K562 (cell line): Measurements from ENCODE around the gene SPDEF. TPM values are rescaled to one million over a fixed set of nuclear protein-coding genes. Genes with fewer than 3 reads are reported as not detected.

ENCODE experiments used
- ATAC-seq: fragments of 200-7000 bp; cut with Tn5 transposase; 3 replicates; pipeline ENCODE4 v1.9.1; 2020; ENCODE audit warnings: moderate library complexity
- BruUV-seq: library from RNA; stranded (reverse); fragments of 400-500 nt; replicated peaks from 2 replicates; lab custom pipeline; 2021; lab: Mats Ljungman, UMichigan
- CTCF ChIA-PET: fragments of 300-600 bp; formaldehyde crosslinking; extraction: SDS; loops from one replicate; lab custom pipeline; 2021; ENCODE audit warnings: low intra/inter-chr PET ratio; lab: Yijun Ruan, JAX
- POLR2A ChIA-PET: fragments of 300-600, 350-650 bp; sonication (Branson Sonifier 250); formaldehyde crosslinking; extraction: SDS; loops from one replicate; lab custom pipeline; 2021; ENCODE audit warnings: antibody characterized with exemption, inconsistent platforms; lab: Yijun Ruan, JAX
- DNase-seq, 4 experiments: peaks; one replicate each; pipeline versions ENCODE4 v3.0.0 to v3.0.0-alpha.2; 2011 to 2018; ENCODE audit warnings: low spot score in 3 of 4, mixed read lengths in 3 of 4; ENCODE audit errors: extremely low read depth in 1 of 4
- FAIRE-seq: peaks from 2 replicates; lab custom pipeline; 2011; peaks lifted over from hg19 to GRCh38; lab: Jason Lieb, UNC
- H2AFZ ChIP-seq: 2 replicates; pipeline ENCODE4 v1.6.0; 2011; ENCODE audit warnings: low read depth, low read length, control low read depth, inconsistent platforms
- H3K27ac ChIP-seq: fragments of 200-600 bp; 3 replicates; pipeline ENCODE4 v1.8.0; 2011; ENCODE audit warnings: low read depth, mild to moderate bottlenecking, control low read depth, inconsistent platforms, low read length, moderate library complexity, mixed read lengths; ENCODE audit errors: extremely low read depth
- H3K27me3 ChIP-seq, 2 experiments: fragments of 300-600 bp in 1 of 2; 2 replicates in 1 of 2; 3 replicates in 1 of 2; pipeline versions ENCODE4 v1.6.0 to v1.8.0; 2011; ENCODE audit warnings: inconsistent platforms in 2 of 2, low read length in 2 of 2, mild to moderate bottlenecking in 1 of 2, mixed read lengths in 1 of 2, moderate library complexity in 1 of 2; ENCODE audit not compliant: control insufficient read depth in 2 of 2, insufficient read depth in 2 of 2
- H3K36me3 ChIP-seq: fragments of 300-600 bp; 3 replicates; pipeline ENCODE4 v1.8.0; 2011; ENCODE audit warnings: mild to moderate bottlenecking, low read length, inconsistent platforms; ENCODE audit not compliant: control insufficient read depth, insufficient read depth
- H3K4me1 ChIP-seq, 2 experiments: fragments of 200-600 bp in 1 of 2; replicated peaks in 1 of 2; 2 replicates in 1 of 2; 3 replicates in 1 of 2; pipeline versions ENCODE4 v1.5.1 to v1.8.0; 2011; ENCODE audit warnings: inconsistent platforms in 2 of 2, low read length in 2 of 2, mild to moderate bottlenecking in 1 of 2, mixed read lengths in 1 of 2, moderate library complexity in 1 of 2; ENCODE audit not compliant: control insufficient read depth in 2 of 2, insufficient read depth in 2 of 2
- H3K4me2 ChIP-seq: 2 replicates; pipeline ENCODE4 v1.6.1; 2011; ENCODE audit warnings: low read length, control low read depth, inconsistent platforms, mixed read lengths; ENCODE audit not compliant: insufficient read depth
- H3K4me3 ChIP-seq: fragments of 200-600 bp; sonication (generic), shearing (Covaris generic); 2 replicates; pipeline ENCODE4 v1.5.1; 2016; ENCODE audit warnings: control low read depth, inconsistent platforms
- H3K79me2 ChIP-seq: fragments of 200-600 bp; 3 replicates; pipeline ENCODE4 v1.8.0; 2011; ENCODE audit warnings: low read length, inconsistent platforms; ENCODE audit not compliant: control insufficient read depth, insufficient read depth
- H3K9ac ChIP-seq, 2 experiments: 2 replicates each; pipeline versions ENCODE4 v1.6.0 to v1.6.1; 2011; ENCODE audit warnings: low read depth in 2 of 2, low read length in 2 of 2, control low read depth in 1 of 2, inconsistent platforms in 1 of 2, mild to moderate bottlenecking in 1 of 2, mixed read lengths in 1 of 2; ENCODE audit not compliant: insufficient read depth in 1 of 2
- H3K9me1 ChIP-seq: one replicate; pipeline ENCODE4 v1.6.0; 2011; ENCODE audit warnings: inconsistent platforms, mild to moderate bottlenecking, low read length, moderate library complexity; ENCODE audit not compliant: control insufficient read depth, insufficient read depth
- H3K9me3 ChIP-seq: replicated peaks from 2 replicates; pipeline ENCODE4 v1.5.1; 2011; ENCODE audit warnings: low read depth, low read length, inconsistent platforms; ENCODE audit not compliant: control insufficient read depth, insufficient read depth
- H4K20me1 ChIP-seq: replicated peaks from 2 replicates; pipeline ENCODE4 v1.6.1; 2011; ENCODE audit warnings: low read length, inconsistent platforms, mixed read lengths; ENCODE audit not compliant: control insufficient read depth, insufficient read depth
- DIDO1 ChIP-seq: fragments of 450-650 bp; IDR thresholded peaks from 2 replicates; pipeline ENCODE4 v1.6.1; 2016; ENCODE audit warnings: low read depth, missing biosample characterization, missing genetic modification characterization
- E2F3 ChIP-seq: fragments of 250-450 bp; sonication (Bioruptor Pico); IDR thresholded peaks from 2 replicates; pipeline ENCODE4 v1.4.0; 2020; ENCODE audit warnings: mild to moderate bottlenecking
- EGR1 ChIP-seq: fragments of 450-650 bp; conservative IDR thresholded peaks from 2 replicates; pipeline ENCODE4 v1.6.1; 2017; ENCODE audit warnings: mild to moderate bottlenecking
- ESRRB ChIP-seq: fragments of 250-450 bp; sonication (Bioruptor Pico); IDR thresholded peaks from 2 replicates; pipeline ENCODE4 v1.5.0; 2020; ENCODE audit warnings: mild to moderate bottlenecking, moderate library complexity, borderline replicate concordance
- GABPB2 ChIP-seq: fragments of 250-450 bp; sonication (Bioruptor Pico); conservative IDR thresholded peaks from 2 replicates; pipeline ENCODE4 v1.5.1; 2021; ENCODE audit warnings: mild to moderate bottlenecking
- HMGXB4 ChIP-seq: sonication (generic); formaldehyde crosslinking; IDR thresholded peaks from 2 replicates; pipeline ENCODE4 v1.8.1; 2023; ENCODE audit warnings: mild to moderate bottlenecking, missing genetic modification reagents
- KDM1A ChIP-seq, 2 experiments: fragments of 450-650 bp; IDR thresholded peaks; 2 replicates each; pipeline ENCODE4 v1.6.1; 2016; ENCODE audit warnings: mild to moderate bottlenecking in 2 of 2
- NELFE ChIP-seq: IDR thresholded peaks from 2 replicates; pipeline ENCODE4 v1.6.1; 2011; ENCODE audit warnings: mild to moderate bottlenecking; ENCODE audit not compliant: insufficient read depth, insufficient read length
- RBM22 ChIP-seq: fragments of 200-400 bp; formaldehyde crosslinking; IDR thresholded peaks from 2 replicates; pipeline ENCODE4 v1.6.1; 2018; ENCODE audit warnings: low read length, low read depth; ENCODE audit not compliant: poor library complexity, severe bottlenecking
- SMARCC2 ChIP-seq: fragments of 450-650 bp; IDR thresholded peaks from 2 replicates; pipeline ENCODE4 v1.6.1; 2017; ENCODE audit warnings: antibody characterized with exemption, moderate library complexity, mild to moderate bottlenecking, low read depth
- SP2 ChIP-seq: IDR thresholded peaks from 2 replicates; pipeline ENCODE4 v1.6.1; 2011; ENCODE audit warnings: mild to moderate bottlenecking, low read depth, low read length, moderate library complexity; ENCODE audit not compliant: poor library complexity, severe bottlenecking; ENCODE audit errors: extremely low read depth
- TRIM24 ChIP-seq, 2 experiments: fragments of 450-650 bp; IDR thresholded peaks; 2 replicates each; pipeline ENCODE4 v1.6.1; 2016
- ZNF134 ChIP-seq: fragments of 250-450 bp; sonication (Bioruptor Pico); conservative IDR thresholded peaks from 2 replicates; pipeline ENCODE4 v1.4.0; 2020
- ZNF165 ChIP-seq: fragments of 250-450 bp; sonication (Bioruptor Pico); IDR thresholded peaks from 2 replicates; pipeline ENCODE4 v1.4.0; 2020; ENCODE audit warnings: borderline replicate concordance
- ZNF407 ChIP-seq: fragments of 450-650 bp; IDR thresholded peaks from 2 replicates; pipeline ENCODE4 v1.6.1; 2016; ENCODE audit warnings: low read depth
- WGBS: fragments of 100-300 bp; shearing (Covaris generic); methylation state at CpG from one replicate; pipeline ENCODE4 v1.1.6; 2016; ENCODE audit warnings: low coverage, mixed read lengths; ENCODE audit not compliant: insufficient coverage; ENCODE audit errors: missing lambda C conversion rate; 5-methylcytosine and 5-hydroxymethylcytosine counted together
- in situ Hi-C: fragments of 300-500 bp; cut with MboI; formaldehyde crosslinking; loops from 4 replicates; pipeline ENCODE4 v1.15.0; 2018; ENCODE audit warnings: inconsistent platforms, mixed read lengths
- intact Hi-C: fragments of 100-400 bp; cut with micrococcal nuclease; formaldehyde crosslinking; loops from 2 replicates; pipeline ENCODE4 v1.14.2; 2022
- polyA plus RNA-seq, 8 experiments: library from polyadenylated mRNA; depleted of rRNA in 4 of 8; stranded (reverse) in 5 of 8; unstranded in 3 of 8; fragments of >200 nt; fragmentation: Nextera tagmentation in 2 of 8; fragmentation: Illumina TruSeq in 1 of 8; extraction: Ambion mirVana in 2 of 8; extraction: Trizol in 1 of 8; gene quantifications; 2 replicates each; pipeline versions ENCODE4 v1.2.1 to v1.2.3, GENCODE V29; 2011 to 2014; ENCODE audit warnings: inconsistent platforms in 1 of 8, missing spikeins in 1 of 8
- total RNA-seq, 7 experiments: library from RNA; depleted of rRNA in 6 of 7; stranded (reverse); fragments of >200 nt in 6 of 7; fragmentation: Illumina TruSeq in 2 of 7; extraction: Trizol in 2 of 7; gene quantifications; 2 replicates each; pipeline versions ENCODE4 v1.2.1 to v1.2.3, GENCODE V29; 2011 to 2021; ENCODE audit warnings: low replicate concordance in 1 of 7

SPDEF gene
- total and polyA plus RNA-seq, 9 of the 15 experiments (the other 6 are each of a cell fraction or from before 2014, with no cell fraction given), result 0.04 to 0.12 (median 0.11) TPM; not detected in 5

GRCh38 chr6:34539181-34539580, 16.9 kb downstream of the SPDEF start:
- no peaks in the 10 kb centered on the region for H3K9me1 ChIP-seq
- H3K9ac ChIP-seq, result peak overlapping the region in 1 of 2 experiments; percentile 43; a peak in 1 of 4 replicates
- BruUV-seq, result no TSS peak
- no peak for DNase-seq
- H3K79me2 ChIP-seq, result no peaks in the 10 kb centered on the region
- no peaks in the 10 kb centered on the region for H4K20me1 ChIP-seq
- ChIA-PET CTCF (no interaction called here), POLR2A (interaction anchor here (0.6 to 0.7 kb wide), 2 partner anchors 21 to 302 kb away, joined by 3 to 4 read pairs; partner anchors contain the start of gene HMGA1)
- intact Hi-C loops, result no loop called here
- ATAC-seq, result no peak
- FAIRE-seq, result no peak
- H2AFZ ChIP-seq, result no peak overlapping the region
- H3K36me3 ChIP-seq, result no peaks in the 10 kb centered on the region
- no peak overlapping the region for H3K4me3 ChIP-seq
- H3K9me3 ChIP-seq, result no peaks in the 10 kb centered on the region
- H3K27ac ChIP-seq, result no peak overlapping the region
- no peaks in the 10 kb centered on the region for H3K27me3 ChIP-seq
- H3K4me2 ChIP-seq, result no peak overlapping the region
- WGBS, result 42% methylated on average over 14 of the region's 14 CpGs
- in situ Hi-C loops, result no loop called here
- H3K4me1 ChIP-seq, result peaks cover 6 to 53% of the 10 kb centered on the region in 2 experiments; a peak in 4 of 5 replicates
- TF ChIP-seq ZNF165 (CRISPR knock-in tag), result no peak
- TF ChIP-seq SP2, result no peak
- no peak for TF ChIP-seq ESRRB
- TF ChIP-seq NELFE, result no peak
- no peak for TF ChIP-seq ZNF134 (CRISPR knock-in tag)
- no peak for TF ChIP-seq ZNF407
- no peak for TF ChIP-seq E2F3 (CRISPR knock-in tag)
- no peak for TF ChIP-seq SMARCC2
- no peak for TF ChIP-seq EGR1
- no peak for TF ChIP-seq HMGXB4
- TF ChIP-seq GABPB2 (CRISPR knock-in tag), result no peak
- no peak for TF ChIP-seq RBM22
- TF ChIP-seq DIDO1 (tag), result no peak
- no peak for TF ChIP-seq TRIM24 (IDR thresholded peaks at IDR 0.05)
- no peak for TF ChIP-seq KDM1A (IDR thresholded peaks at IDR 0.05)
